Hypothalamus (tissue), 51 donors: ENCODE results near the gene CD81.
A peak's percentile ranks its signal among the peaks of the same experiment; 100 is the strongest.

Experiments used
- DNase-seq, 51 donors: peaks; one replicate each; lab custom pipeline; 2025; lab: John Stamatoyannopoulos, UW

CD81 gene

GRCh38 chr11:2388431-2389376 lies 11.6 kb downstream of the CD81 start:
- DNase-seq = peak in 9 of 51 donors; percentile 13 to 66 (median 33)

DNA sequence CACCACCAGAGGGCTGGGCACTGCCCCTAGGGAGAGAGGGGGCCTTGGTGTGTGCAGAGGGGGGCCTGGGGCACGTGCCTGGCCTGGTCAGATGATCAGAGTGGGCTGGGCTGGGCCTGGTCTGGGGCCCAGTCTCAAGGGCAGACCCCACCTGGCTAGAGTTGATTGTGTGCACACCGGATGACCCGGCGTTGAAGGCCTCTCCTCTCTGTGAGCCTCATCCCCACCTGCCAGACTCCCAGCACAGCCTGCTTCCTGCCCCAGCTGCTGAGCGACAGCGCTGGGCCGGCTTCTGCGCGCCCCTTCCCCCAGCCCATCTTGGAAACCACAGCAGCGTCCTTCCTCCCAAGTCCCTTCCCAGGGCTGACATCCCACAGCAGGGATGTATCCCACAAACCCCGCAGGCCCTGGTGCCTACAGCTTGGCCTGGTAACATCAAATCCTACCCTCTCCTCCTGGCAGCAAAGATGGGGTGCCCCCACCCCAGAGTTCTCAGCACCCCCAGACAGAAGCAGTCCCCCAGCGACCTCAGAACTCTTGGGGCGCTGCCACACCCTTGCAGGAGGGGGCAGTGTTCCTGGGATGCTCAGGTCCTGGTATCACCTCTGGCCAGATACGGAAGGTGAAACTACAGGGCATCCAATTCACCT lies 12.4 kb downstream of the CD81 start:
- no peak for DNase-seq

DNA sequence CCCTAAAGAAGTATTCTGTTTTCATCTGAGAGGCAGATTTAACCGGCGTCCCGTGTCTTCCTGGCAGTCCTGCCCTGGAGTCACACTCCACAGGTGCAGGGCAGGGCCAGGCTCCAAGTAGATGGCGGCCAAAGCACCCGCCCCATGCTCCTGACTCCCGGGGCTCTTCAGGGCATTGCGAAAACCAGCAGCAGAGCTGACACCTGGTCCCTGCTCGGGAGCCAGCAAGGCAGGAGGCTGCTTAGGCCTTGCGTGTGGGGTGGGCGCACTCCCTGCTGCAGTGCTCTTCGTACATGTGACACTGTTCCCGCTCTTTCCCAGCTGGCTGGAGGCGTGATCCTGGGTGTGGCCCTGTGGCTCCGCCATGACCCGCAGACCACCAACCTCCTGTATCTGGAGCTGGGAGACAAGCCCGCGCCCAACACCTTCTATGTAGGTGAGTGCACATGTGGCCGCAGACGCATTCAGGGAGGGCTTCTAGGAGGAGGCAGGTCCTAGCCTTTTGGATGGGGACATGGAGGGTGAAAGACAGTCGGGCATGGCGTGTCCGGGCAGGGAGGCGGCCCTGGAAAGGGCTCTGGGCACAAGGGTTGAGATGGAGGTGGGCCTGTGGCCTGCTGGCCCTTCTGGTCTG lies 13.1 kb downstream of the CD81 start:
- DNase-seq = no peak

DNA sequence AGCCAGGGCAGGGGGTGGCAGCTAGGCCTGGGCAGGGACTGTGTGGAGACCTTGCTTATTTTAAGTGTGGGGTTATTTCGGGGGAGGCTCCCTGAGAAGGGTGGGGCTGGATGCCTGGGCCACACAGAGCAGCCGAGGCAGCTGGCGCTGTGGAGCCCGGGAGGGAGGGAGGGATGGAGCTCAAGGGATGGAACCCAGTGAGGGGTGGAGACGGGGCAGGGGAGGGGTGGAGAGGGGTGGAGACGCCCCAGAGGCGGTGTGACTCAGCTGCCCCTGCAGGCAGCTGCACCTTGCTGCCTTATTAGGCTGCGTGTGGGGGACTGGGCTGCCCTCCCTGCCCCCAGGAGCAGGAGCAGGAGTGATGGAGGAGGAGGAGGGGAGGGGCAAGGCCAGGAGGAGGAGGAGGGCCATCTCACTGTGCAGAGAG lies 13.6 kb downstream of the CD81 start:
- DNase-seq = peak in 7 of 51 donors; percentile 17 to 42 (median 35)

- no peak for DNase-seq
Observed at GRCh38 chr11:2391181-2391975, 14.3 kb downstream of the CD81 start.

DNA sequence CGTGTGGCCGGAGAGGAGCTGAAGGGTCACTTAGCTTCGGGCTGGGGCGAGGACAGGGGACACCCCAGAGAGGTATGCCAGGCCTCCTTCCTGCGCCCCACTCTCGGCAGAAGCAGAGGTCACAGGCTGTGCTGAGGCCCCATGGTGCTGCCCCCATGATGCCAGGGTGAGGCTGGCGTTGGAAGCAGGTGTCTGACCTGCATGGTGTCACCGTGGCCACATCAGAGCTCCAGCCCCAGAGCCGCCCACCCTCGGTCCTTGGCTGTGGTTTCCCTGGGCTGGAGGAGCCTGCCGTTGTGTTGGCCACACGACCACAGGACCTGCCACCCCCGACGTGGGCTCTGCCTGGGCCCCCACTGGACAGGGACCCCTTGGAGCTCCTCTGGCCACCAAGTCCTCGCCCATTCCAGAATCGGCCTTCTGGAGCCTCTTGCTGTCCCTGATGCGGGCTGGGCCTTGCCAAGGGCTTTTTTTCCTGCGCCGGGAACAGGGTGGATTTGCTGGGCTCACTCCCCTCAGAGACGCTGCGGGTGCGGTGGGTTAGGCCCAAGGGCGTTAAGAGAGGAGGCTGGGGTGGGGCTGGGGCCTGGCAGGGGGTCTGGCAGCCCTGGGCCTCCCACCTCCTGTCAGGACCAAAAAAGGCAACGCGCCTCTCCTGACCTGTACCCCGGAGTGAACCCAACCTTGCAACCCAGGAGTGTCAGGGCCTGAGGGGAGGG lies 15.3 kb downstream of the CD81 start:
- no peak for DNase-seq

- DNase-seq = no peak
Observed at GRCh38 chr11:2393111-2393868, 16.2 kb downstream of the CD81 start.

DNA sequence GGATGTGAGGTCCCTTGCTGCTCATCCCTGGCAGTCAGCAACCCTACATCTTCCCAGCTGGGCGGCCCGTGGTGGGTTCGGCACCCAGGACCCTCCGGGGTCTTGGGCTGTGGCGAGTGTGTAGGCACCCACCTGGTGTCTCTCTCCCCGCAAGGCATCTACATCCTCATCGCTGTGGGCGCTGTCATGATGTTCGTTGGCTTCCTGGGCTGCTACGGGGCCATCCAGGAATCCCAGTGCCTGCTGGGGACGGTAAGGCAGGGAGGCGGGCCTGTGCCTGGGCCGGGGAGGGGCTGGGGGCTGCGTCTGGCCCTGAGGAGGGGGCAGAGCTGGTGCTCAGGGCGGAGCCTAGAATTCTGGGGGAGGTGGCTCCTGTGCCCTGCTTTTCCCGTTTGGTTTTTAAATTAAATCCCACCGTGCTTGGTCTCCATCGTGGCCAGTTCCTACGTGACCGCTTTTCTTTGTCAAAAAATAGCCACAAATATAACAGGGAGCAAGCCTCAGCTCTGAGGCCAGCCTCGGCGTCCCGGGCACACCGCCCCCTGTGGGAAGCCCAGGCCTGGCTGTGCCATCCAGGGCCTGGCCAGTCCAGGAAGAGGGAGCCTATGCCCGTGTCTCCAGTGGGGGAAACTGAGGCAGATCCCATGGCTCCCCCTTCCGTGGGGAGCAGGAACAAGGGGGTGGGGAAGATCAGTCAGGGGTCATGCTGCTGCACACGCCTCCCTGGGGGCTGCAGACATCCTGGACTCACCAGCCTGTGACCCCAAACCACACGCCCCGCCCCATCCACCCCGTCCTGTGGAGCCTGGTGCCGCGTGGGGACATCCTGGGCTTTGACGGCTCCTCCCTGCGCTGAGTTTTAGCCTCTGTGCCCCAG lies 17.1 kb downstream of the CD81 start:
- DNase-seq = no peak

GRCh38 chr11:2394818-2395105 lies 17.7 kb downstream of the CD81 start:
- no peak for DNase-seq

GRCh38 chr11:2395211-2395730 lies 18.2 kb downstream of the CD81 start:
- no peak for DNase-seq

DNA sequence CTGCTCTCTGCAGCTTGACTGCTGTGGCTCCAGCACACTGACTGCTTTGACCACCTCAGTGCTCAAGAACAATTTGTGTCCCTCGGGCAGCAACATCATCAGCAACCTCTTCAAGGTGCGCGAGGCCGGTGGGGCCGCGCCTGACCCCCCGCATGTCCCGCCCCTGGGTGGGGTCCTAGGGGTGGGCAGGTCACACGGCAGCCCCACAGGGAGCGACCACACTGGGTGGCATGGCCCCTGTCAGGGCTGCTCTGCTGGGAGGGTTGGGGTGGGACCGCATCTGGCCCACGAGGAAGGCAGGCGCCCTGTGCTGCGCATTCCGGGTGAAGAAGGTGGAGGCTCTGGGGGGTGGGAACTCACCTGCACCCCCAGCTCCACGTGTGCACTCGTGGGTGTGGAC lies 18.7 kb downstream of the CD81 start:
- DNase-seq = no peak

DNA sequence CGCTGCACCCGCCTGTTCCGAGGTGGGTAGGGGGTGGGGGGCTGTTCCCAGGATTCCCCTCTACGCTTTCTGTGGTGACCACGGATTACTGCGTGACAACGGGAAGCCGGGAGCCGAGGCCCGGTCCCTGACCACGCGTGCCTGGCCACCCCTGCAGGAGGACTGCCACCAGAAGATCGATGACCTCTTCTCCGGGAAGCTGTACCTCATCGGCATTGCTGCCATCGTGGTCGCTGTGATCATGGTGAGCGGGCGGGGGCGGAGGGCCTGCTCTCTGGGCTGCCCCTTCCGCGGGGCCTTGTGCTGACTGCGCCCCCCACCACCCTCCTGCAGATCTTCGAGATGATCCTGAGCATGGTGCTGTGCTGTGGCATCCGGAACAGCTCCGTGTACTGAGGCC lies 19.4 kb downstream of the CD81 start:
- no peak for DNase-seq

GRCh38 chr11:2397005-2397404 lies 19.9 kb downstream of the CD81 start:
- no peak for DNase-seq

DNA sequence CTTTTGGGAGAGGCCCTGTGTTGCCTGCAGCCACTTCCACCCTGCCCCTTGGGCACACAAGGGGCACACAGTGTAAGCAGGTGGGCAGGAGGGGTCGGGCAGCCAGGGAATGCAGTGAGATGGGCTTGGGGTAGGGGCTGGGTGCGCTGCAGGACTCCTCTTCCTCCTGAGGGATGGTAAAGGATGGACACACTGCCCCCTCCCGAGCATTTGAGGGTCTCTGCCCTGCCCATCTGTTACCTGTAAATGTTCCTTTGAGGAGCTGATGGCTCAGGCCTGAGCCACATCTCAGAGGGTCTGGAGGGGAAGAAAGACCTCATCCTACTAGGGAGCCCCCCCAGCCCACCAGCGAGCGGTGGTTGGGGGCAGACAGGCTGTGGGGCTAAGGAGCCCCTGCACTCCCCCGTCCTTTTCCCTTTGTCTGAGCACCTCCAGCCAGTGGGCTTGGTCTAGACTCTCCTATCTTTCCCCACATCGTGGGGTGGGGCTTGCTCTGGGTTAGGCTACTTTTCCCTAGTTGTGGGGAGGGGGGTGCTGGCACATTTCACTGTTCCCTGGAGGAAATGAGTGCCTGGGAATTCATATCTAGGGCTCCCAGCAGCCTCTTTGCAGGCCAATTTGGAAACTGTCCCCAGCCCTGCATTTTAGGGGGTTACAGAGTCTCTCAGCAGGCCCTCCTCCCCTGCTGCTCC lies 21.7 kb downstream of the CD81 start:
- no peak for DNase-seq

DNA sequence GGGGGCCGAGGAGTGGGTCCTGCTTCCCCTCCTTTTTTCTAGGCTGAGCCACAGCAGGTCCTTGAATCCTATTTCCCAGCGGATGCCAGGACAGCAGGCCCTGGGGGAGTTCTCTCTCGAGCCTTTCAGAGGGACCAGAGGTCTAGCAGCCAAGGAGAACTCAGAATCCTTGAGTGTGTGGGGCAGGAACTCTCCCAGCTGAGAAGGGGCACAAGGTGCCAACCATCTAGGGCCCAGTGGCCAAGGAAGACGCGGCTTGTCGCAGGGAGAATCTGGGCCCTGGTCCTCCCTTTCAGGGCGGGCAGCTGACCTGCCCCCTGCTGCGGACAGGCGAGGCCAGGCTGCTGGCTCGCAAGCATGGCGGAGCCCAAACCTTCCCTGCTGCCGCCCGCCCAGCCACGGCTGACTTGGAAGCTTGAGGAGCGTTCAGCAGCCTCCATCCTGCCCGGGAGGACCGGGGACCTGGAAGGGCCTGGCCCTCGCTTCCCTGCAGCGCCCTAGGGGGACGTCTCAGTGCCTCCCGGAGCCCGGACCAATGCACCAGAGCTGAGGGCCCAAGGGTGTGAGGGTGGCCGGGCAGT lies 22.5 kb downstream of the CD81 start:
- DNase-seq = peak in 6 of 51 donors; percentile 48 to 72 (median 59)

- DNase-seq = peak; percentile 95 to 100 (median 99)
Observed at GRCh38 chr11:2400069-2400761, 23.1 kb downstream of the CD81 start, which contains the start of gene TSSC4. Gene TSSC4 (plus strand): TSS chr11:2400750. CDS start chr11:2402634, 1,884 bp downstream.
